OCI-LY7 (cell line): Measurements from ENCODE around the gene EXO5. TPM values are rescaled to one million over a fixed set of nuclear protein-coding genes. Genes with fewer than 3 reads are reported as not detected.

ENCODE experiments used
- BruUV-seq: library from RNA; stranded (reverse); fragments of 400-500 nt; replicated peaks from 2 replicates; lab custom pipeline; 2021; lab: Mats Ljungman, UMichigan
- CTCF ChIA-PET: fragments of 300-600 bp; sonication (Branson Sonifier 250); formaldehyde crosslinking; loops from one replicate; lab custom pipeline; 2022; ENCODE audit warnings: antibody characterized with exemption; ENCODE audit not compliant: unreplicated experiment; lab: Charles Lee
- POLR2A ChIA-PET: fragments of 300-600 bp; sonication (Branson Sonifier 250); formaldehyde crosslinking; loops from one replicate; lab custom pipeline; 2022; ENCODE audit warnings: antibody characterized with exemption; lab: Charles Lee
- DNase-seq: peaks from one replicate; pipeline ENCODE4 v3.0.0-alpha.2; 2015; ENCODE audit warnings: low spot score
- H2AFZ ChIP-seq: fragments of 200-600 bp; sonication (generic), shearing (Covaris generic); 2 replicates; pipeline ENCODE4 v1.6.1; 2014; ENCODE audit warnings: mild to moderate bottlenecking, antibody characterized with exemption, low read length, moderate library complexity
- H3K27ac ChIP-seq: fragments of 200-600 bp; sonication (generic); 2 replicates; pipeline ENCODE4 v1.5.1; 2014; ENCODE audit warnings: mixed run types, low read depth, mild to moderate bottlenecking, moderate library complexity, low read length, inconsistent platforms; ENCODE audit not compliant: poor library complexity, severe bottlenecking
- H3K36me3 ChIP-seq: fragments of 200-600 bp; sonication (generic); 2 replicates; pipeline ENCODE4 v1.6.1; 2014; ENCODE audit warnings: mild to moderate bottlenecking, antibody characterized with exemption, low read length, moderate library complexity, mixed read lengths; ENCODE audit not compliant: insufficient read depth
- H3K4me1 ChIP-seq: fragments of 200-600 bp; sonication (generic); 2 replicates; pipeline ENCODE4 v1.5.1; 2014; ENCODE audit warnings: mild to moderate bottlenecking, low read length; ENCODE audit not compliant: insufficient read depth, poor library complexity, severe bottlenecking
- H3K4me2 ChIP-seq: fragments of 200-600 bp; sonication (generic); 2 replicates; pipeline ENCODE4 v1.6.1; 2014; ENCODE audit warnings: mild to moderate bottlenecking, low read length
- H3K4me3 ChIP-seq: fragments of 200-600 bp; sonication (generic); 2 replicates; pipeline ENCODE4 v1.5.1; 2014; ENCODE audit warnings: mild to moderate bottlenecking, low read depth, low read length; ENCODE audit not compliant: poor library complexity, severe bottlenecking
- H3K79me2 ChIP-seq: fragments of 200-600 bp; sonication (generic); 2 replicates; pipeline ENCODE4 v1.6.1; 2016; ENCODE audit warnings: low read depth, mild to moderate bottlenecking, low read length, moderate library complexity, mixed read lengths; ENCODE audit not compliant: insufficient read depth
- H3K9me2 ChIP-seq: fragments of 200-600 bp; sonication (generic); 2 replicates; pipeline ENCODE4 v1.6.1; 2016; ENCODE audit warnings: mild to moderate bottlenecking, low read length, mixed read lengths; ENCODE audit not compliant: insufficient read depth
- H3K9me3 ChIP-seq: fragments of 200-600 bp; sonication (generic); 2 replicates; pipeline ENCODE4 v1.6.1; 2014; ENCODE audit warnings: mild to moderate bottlenecking, mixed run types, low read length, mixed read lengths
- H4K20me1 ChIP-seq: fragments of 200-600 bp; sonication (generic); 2 replicates; pipeline ENCODE4 v1.6.1; 2014; ENCODE audit warnings: mild to moderate bottlenecking, antibody characterized with exemption, low read length, moderate library complexity, mixed read lengths; ENCODE audit not compliant: insufficient read depth
- CTCF ChIP-seq: fragments of 200-600 bp; sonication (generic); conservative IDR thresholded peaks from 2 replicates; pipeline ENCODE4 v1.5.1; 2014; ENCODE audit warnings: mild to moderate bottlenecking, antibody characterized with exemption, low read length, moderate library complexity, mixed read lengths
- EZH2phosphoT487 ChIP-seq: fragments of 200-600 bp; sonication (generic); IDR thresholded peaks from 2 replicates; pipeline ENCODE4 v1.6.1; 2018; ENCODE audit warnings: low read depth, borderline replicate concordance, mild to moderate bottlenecking, mixed run types, antibody characterized with exemption, low read length, moderate library complexity, mixed read lengths
- intact Hi-C: fragments of 100-400 bp; cut with micrococcal nuclease; formaldehyde crosslinking; loops from one replicate; pipeline ENCODE4 v1.10.0; 2022; ENCODE audit not compliant: unreplicated experiment
- total RNA-seq, 2 experiments: library from RNA; depleted of rRNA in 1 of 2; stranded (reverse); fragments of >200 nt in 1 of 2; shearing (Covaris generic) in 1 of 2; gene quantifications; 2 replicates each; pipeline ENCODE4 v1.2.3, GENCODE V29; 2014 to 2022

EXO5 gene
- total RNA-seq, 2 experiments from 2014 or later = 11.2 to 12.7 TPM

- no peak overlapping the region for H2AFZ ChIP-seq
- CTCF ChIA-PET = no interaction called here
Observed at GRCh38 chr1:40539338-40539737, 30.8 kb downstream of the EXO5 start.

GRCh38 chr1:40546957-40547356 is 38.4 kb downstream of the EXO5 start:
- ChIA-PET POLR2A (no interaction called here), CTCF (no interaction called here)

More at GRCh38 chr1:40539338-40539737, 30.8 kb downstream of the EXO5 start:
- H3K36me3 ChIP-seq = peaks cover 26% of the 10 kb centered on the region
- DNase-seq = no peak
- no TSS peak for BruUV-seq
- H3K4me3 ChIP-seq = no peak overlapping the region
- TF ChIP-seq EZH2phosphoT487 = no peak
- no peak for TF ChIP-seq CTCF
- H3K4me1 ChIP-seq = no peaks in the 10 kb centered on the region
- no peak overlapping the region for H3K27ac ChIP-seq
- intact Hi-C loops = no loop called here
- H3K4me2 ChIP-seq = no peak overlapping the region
- no peaks in the 10 kb centered on the region for H3K9me2 ChIP-seq
- H3K9me3 ChIP-seq = no peaks in the 10 kb centered on the region
- no peaks in the 10 kb centered on the region for H3K79me2 ChIP-seq
- no peaks in the 10 kb centered on the region for H4K20me1 ChIP-seq
- POLR2A ChIA-PET = no interaction called here

More at GRCh38 chr1:40546957-40547356, 38.4 kb downstream of the EXO5 start:
- no peak for DNase-seq
- peaks cover 26% of the 10 kb centered on the region for H3K36me3 ChIP-seq
- BruUV-seq = no TSS peak
- H3K4me3 ChIP-seq = no peak overlapping the region
- H3K4me2 ChIP-seq = no peak overlapping the region
- TF ChIP-seq CTCF = no peak
- no peak for TF ChIP-seq EZH2phosphoT487
- no peaks in the 10 kb centered on the region for H3K9me3 ChIP-seq
- H3K27ac ChIP-seq = no peak overlapping the region
- no peaks in the 10 kb centered on the region for H3K9me2 ChIP-seq
- intact Hi-C loops = no loop called here
- no peaks in the 10 kb centered on the region for H3K4me1 ChIP-seq
- H4K20me1 ChIP-seq = no peaks in the 10 kb centered on the region
- H2AFZ ChIP-seq = no peak overlapping the region
- no peaks in the 10 kb centered on the region for H3K79me2 ChIP-seq
